GM23248 (cell line): ENCODE measurements around the gene NXPE2.

ENCODE experiments used
- EZH2 ChIP-seq: fragments of 200-600 bp; sonication (generic); IDR thresholded peaks from 2 replicates; pipeline ENCODE4 v1.6.1; 2018; ENCODE audit warnings: antibody characterized with exemption, mild to moderate bottlenecking; ENCODE audit not compliant: insufficient read depth, poor library complexity, severe bottlenecking
- EZH2phosphoT487 ChIP-seq: fragments of 200-600 bp; sonication (generic); IDR thresholded peaks from 2 replicates; pipeline ENCODE4 v1.6.1; 2018; ENCODE audit warnings: antibody characterized with exemption, moderate library complexity, mild to moderate bottlenecking, low read depth; ENCODE audit not compliant: insufficient read depth

GRCh38 chr11:114719562-114719961 is 41.2 kb downstream of the NXPE2 start:
- TF ChIP-seq EZH2phosphoT487, result no peak
- TF ChIP-seq EZH2, result no peak
